ENCODE results near the gene MKKS.

MKKS gene

DNA sequence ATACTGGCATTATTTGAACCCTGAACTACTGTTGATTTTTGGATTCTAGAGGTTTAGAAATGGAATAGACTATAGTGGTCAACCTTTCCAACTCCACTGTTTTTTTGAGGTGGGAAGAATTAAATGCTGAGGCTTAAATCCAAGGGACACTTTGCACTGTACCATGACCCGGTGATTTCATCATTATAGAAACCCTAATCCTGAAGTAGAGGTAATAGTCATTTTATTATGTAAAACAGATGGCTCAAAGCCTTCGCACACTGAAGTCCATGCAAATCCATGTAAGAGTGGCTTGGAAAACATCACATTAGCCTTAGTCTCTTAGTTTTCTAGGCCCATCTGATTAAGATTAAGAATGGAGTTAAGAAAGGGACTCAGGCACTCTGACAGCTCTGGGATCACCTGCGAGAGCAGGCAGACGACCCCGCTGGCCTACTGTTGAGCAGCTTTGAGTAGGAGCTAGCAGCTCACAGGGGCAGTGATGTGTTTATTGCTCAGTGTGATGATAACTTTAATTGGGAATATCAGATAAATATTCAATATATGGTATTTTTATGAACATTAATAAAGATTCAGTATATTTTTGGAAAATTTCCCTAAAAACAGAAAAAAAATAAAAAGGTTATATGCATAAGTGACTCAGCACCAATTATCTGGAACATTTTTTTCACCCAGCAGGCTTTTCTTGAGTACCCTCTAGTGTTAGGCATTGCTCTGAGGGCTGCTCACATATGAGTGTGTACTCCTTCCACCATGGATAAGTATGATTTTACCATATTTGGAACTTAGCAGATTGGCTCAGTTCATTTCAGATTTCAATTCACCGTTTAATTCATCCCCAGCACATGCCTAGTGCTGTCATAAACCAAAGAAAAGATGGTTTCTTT, 14.5 kb upstream of the MKKS start:
- H3K4me3 ChIP-seq (ENCODE audit: low read depth, low read length), result no peak overlapping the region
- H3K9me3 ChIP-seq (ENCODE audit: severe bottlenecking), result no peaks in the 10 kb centered on the region
- H3K27me3 ChIP-seq (ENCODE audit: insufficient read depth, low read depth, severe bottlenecking), result no peaks in the 10 kb centered on the region
- no peaks in the 10 kb centered on the region for H3K36me3 ChIP-seq
- TF ChIP-seq, protein P1, sequence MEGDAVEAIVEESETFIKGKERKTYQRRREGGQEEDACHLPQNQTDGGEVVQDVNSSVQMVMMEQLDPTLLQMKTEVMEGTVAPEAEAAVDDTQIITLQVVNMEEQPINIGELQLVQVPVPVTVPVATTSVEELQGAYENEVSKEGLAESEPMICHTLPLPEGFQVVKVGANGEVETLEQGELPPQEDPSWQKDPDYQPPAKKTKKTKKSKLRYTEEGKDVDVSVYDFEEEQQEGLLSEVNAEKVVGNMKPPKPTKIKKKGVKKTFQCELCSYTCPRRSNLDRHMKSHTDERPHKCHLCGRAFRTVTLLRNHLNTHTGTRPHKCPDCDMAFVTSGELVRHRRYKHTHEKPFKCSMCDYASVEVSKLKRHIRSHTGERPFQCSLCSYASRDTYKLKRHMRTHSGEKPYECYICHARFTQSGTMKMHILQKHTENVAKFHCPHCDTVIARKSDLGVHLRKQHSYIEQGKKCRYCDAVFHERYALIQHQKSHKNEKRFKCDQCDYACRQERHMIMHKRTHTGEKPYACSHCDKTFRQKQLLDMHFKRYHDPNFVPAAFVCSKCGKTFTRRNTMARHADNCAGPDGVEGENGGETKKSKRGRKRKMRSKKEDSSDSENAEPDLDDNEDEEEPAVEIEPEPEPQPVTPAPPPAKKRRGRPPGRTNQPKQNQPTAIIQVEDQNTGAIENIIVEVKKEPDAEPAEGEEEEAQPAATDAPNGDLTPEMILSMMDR (IDR thresholded peaks at IDR 0.05; ENCODE audit: low read depth, low read length), result no peak
- H3K27ac ChIP-seq, result peak overlapping the region; percentile 67
- DNase-seq, result peak; percentile 83

DNA sequence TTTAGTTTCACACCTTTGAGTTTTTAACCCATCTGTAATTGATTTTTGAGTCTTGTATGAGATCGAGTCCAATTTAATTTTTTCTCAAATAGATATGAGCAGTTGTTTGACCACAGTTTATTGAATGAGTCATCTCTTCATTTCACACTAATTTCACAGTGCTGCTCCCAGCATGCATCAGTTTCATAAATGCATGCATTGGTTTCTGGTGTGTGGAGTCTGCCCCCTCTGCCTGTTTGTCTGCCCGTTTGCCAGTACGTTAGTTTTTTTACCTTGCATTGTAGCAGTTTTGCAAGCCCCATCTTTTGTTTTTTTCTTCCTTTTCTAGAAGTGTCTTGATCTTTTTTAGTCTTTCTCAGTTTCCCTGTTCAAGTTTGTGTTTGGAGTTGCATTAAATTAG, 13.0 kb upstream of the MKKS start:
- no peaks in the 10 kb centered on the region for H3K9me3 ChIP-seq (ENCODE audit: severe bottlenecking)
- H3K36me3 ChIP-seq, result no peaks in the 10 kb centered on the region
- H3K27me3 ChIP-seq (ENCODE audit: insufficient read depth, low read depth, severe bottlenecking), result no peaks in the 10 kb centered on the region
- TF ChIP-seq, protein P1 (IDR thresholded peaks at IDR 0.05; ENCODE audit: low read depth, low read length), result no peak
- no peak overlapping the region for H3K4me3 ChIP-seq (ENCODE audit: low read depth, low read length)
- DNase-seq, result no peak
- H3K27ac ChIP-seq, result no peak overlapping the region

DNA sequence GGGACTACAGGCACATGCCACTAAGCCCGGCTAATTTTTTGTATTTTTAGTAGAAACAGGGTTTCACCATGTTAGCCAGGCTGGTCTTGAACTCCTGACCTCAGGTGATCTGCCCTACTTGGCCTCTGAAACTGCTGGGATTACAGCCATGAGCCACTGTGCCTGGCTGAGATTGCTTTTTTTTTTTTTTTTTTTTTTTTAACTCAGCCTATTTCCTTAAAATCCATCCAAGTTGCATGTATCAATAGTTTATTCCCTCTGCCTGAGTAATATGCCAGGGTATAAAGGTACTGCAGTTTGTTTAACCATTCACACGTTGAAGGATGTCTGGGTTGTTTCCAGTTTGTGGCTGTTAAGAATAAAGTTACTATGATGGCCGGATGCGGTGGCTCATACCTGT, 11.7 kb upstream of the MKKS start:
- H3K27ac ChIP-seq, result no peak overlapping the region
- TF ChIP-seq, protein P1 (IDR thresholded peaks at IDR 0.05; ENCODE audit: low read depth, low read length), result no peak
- no peak for DNase-seq
- H3K4me3 ChIP-seq (ENCODE audit: low read depth, low read length), result no peak overlapping the region
- no peaks in the 10 kb centered on the region for H3K36me3 ChIP-seq
- H3K27me3 ChIP-seq (ENCODE audit: insufficient read depth, low read depth, severe bottlenecking), result no peaks in the 10 kb centered on the region
- H3K9me3 ChIP-seq (ENCODE audit: severe bottlenecking), result no peaks in the 10 kb centered on the region

DNA sequence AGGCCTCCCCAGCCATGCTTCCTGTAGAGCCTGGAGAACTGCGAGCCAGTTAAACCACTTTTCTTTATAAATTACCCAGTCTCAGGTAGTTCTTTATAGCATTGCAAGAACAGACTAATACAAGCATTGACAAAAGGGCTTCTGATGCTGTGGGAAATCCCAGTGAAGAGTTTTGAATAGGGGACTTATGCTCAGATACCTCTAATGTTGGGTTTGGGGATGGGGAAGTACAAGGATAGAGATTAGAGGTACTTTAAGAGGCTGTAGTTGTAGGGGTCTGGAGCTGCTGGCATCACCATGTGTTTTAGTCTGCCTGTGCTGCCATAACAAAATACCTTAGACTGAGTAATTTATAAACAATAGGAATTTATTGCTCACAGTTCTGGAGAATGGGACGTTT, 9.9 kb upstream of the MKKS start:
- DNase-seq, result no peak
- Histone ChIP-seq H3K27ac (no peak overlapping the region), H3K9me3 (ENCODE audit: severe bottlenecking) (no peaks in the 10 kb centered on the region), H3K4me3 (ENCODE audit: low read depth, low read length) (no peak overlapping the region), H3K27me3 (ENCODE audit: insufficient read depth, low read depth, severe bottlenecking) (no peaks in the 10 kb centered on the region), H3K36me3 (no peaks in the 10 kb centered on the region)
- TF ChIP-seq, protein P1 (IDR thresholded peaks at IDR 0.05; ENCODE audit: low read depth, low read length), result no peak

DNA sequence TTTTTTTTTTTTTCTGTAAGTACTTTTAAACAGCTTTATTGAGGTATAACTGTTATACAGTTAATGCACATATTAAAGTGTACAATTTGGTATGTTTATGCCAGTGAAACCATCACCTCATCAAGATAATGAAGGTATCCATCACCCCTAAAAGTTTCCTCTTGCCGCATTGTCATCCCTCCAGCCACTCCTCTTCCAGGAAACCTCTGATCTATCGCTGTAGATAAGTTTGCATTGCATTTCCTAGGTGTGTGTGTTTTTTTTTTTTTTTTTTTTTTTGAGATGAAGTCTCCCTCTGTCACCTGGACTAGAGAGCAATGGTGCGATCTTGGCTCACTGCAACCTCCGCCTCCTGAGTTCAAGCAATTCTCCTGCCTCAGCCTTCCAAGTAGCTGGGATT, 4.2 kb upstream of the MKKS start:
- Histone ChIP-seq H3K4me3 (ENCODE audit: low read depth, low read length) (no peak overlapping the region), H3K9me3 (ENCODE audit: severe bottlenecking) (no peaks in the 10 kb centered on the region), H3K27ac (no peak overlapping the region), H3K36me3 (peaks cover 2% of the 10 kb centered on the region; the same call in 1 of the 2 replicates), H3K27me3 (ENCODE audit: insufficient read depth, low read depth, severe bottlenecking) (no peaks in the 10 kb centered on the region)
- DNase-seq, result no peak
- TF ChIP-seq, protein P1 (IDR thresholded peaks at IDR 0.05; ENCODE audit: low read depth, low read length), result no peak
